Endothelial cell of umbilical vein (primary cell): ENCODE data around the gene ZDHHC11B. TPM values are rescaled to one million over a fixed set of nuclear protein-coding genes. Genes with fewer than 3 reads are reported as not detected.
"Not testable (repeated sequence)": the region's sequence is repeated elsewhere in the genome, so short reads cannot be mapped to it uniquely, and the experiment has no call there.

Experiments
- BruUV-seq: library from RNA; stranded (reverse); fragments of 400-500 nt; replicated peaks from 2 replicates; lab custom pipeline; 2021; lab: Mats Ljungman, UMichigan
- CTCF ChIA-PET: fragments of 300-600, 350-600 bp; sonication (Branson Sonifier 250); formaldehyde crosslinking; loops from one replicate; lab custom pipeline; 2021; ENCODE audit warnings: antibody characterized with exemption, inconsistent platforms; lab: Charles Lee
- POLR2A ChIA-PET: fragments of 300-600, 350-600 bp; sonication (Branson Sonifier 250); formaldehyde crosslinking; loops from one replicate; lab custom pipeline; 2021; ENCODE audit warnings: antibody characterized with exemption, inconsistent platforms; lab: Charles Lee
- DNase-seq: peaks from one replicate; pipeline ENCODE4 v3.0.0-alpha.2; 2011; ENCODE audit warnings: low read depth, low spot score
- FAIRE-seq: peaks from 2 replicates; lab custom pipeline; 2011; peaks lifted over from hg19 to GRCh38; lab: Jason Lieb, UNC
- H2AFZ ChIP-seq: 2 replicates; pipeline ENCODE4 v1.6.0; 2012; ENCODE audit warnings: low read depth, low read length, control low read depth, inconsistent platforms
- H3K27ac ChIP-seq: 2 replicates; pipeline ENCODE4 v1.5.1; 2011; ENCODE audit warnings: low read depth, mild to moderate bottlenecking, control low read depth, low read length, moderate library complexity; ENCODE audit not compliant: insufficient read depth
- H3K27me3 ChIP-seq, 2 experiments: 2 replicates each; pipeline versions ENCODE4 v1.6.0 to v1.6.1; 2011; ENCODE audit warnings: low read length in 2 of 2, mixed read lengths in 1 of 2; ENCODE audit not compliant: control insufficient read depth in 2 of 2, insufficient read depth in 2 of 2
- H3K36me3 ChIP-seq, 2 experiments: 2 replicates in 1 of 2; 3 replicates in 1 of 2; pipeline ENCODE4 v1.5.1; 2011; ENCODE audit warnings: low read length in 2 of 2, mild to moderate bottlenecking in 1 of 2, moderate library complexity in 1 of 2; ENCODE audit not compliant: control insufficient read depth in 2 of 2, insufficient read depth in 2 of 2; ENCODE audit errors: extremely low read depth in 1 of 2
- H3K4me1 ChIP-seq: 3 replicates; pipeline ENCODE4 v1.5.1; 2011; ENCODE audit warnings: mild to moderate bottlenecking, low read length; ENCODE audit not compliant: control insufficient read depth, insufficient read depth; ENCODE audit errors: extremely low read depth
- H3K4me2 ChIP-seq: 2 replicates; pipeline ENCODE4 v1.6.1; 2011; ENCODE audit warnings: low read length, control low read depth, mixed read lengths; ENCODE audit not compliant: insufficient read depth
- H3K4me3 ChIP-seq, 3 experiments: fragments of 200-600 bp in 1 of 3; sonication (generic), shearing (Covaris generic) in 1 of 3; replicated peaks in 1 of 3; 2 replicates each; pipeline ENCODE4 v1.5.1; 2011 to 2016; ENCODE audit warnings: control low read depth in 3 of 3, low read length in 3 of 3, mild to moderate bottlenecking in 2 of 3, inconsistent platforms in 1 of 3, low read depth in 1 of 3, moderate library complexity in 1 of 3; ENCODE audit not compliant: insufficient read depth in 1 of 3
- H3K79me2 ChIP-seq: 2 replicates; pipeline ENCODE4 v1.6.0; 2012; ENCODE audit warnings: low read length, inconsistent platforms; ENCODE audit not compliant: control insufficient read depth, insufficient read depth
- H3K9ac ChIP-seq: replicated peaks from 2 replicates; pipeline ENCODE3; 2011; ENCODE audit warnings: low read length, control low read depth; ENCODE audit not compliant: insufficient read depth; ENCODE audit errors: extremely low read depth
- H3K9me1 ChIP-seq: replicated peaks from 3 replicates; pipeline ENCODE4 v1.6.0; 2011; ENCODE audit warnings: mild to moderate bottlenecking, low read length; ENCODE audit not compliant: control insufficient read depth, insufficient read depth; ENCODE audit errors: extremely low read depth
- H3K9me3 ChIP-seq: replicated peaks from 2 replicates; pipeline ENCODE4 v1.5.1; 2012; ENCODE audit warnings: low read length, inconsistent platforms; ENCODE audit not compliant: control insufficient read depth, insufficient read depth
- H4K20me1 ChIP-seq: replicated peaks from 2 replicates; pipeline ENCODE3; 2011; ENCODE audit warnings: mild to moderate bottlenecking, low read length; ENCODE audit not compliant: control insufficient read depth, insufficient read depth; ENCODE audit errors: extremely low read depth
- FOS ChIP-seq: IDR thresholded peaks from 2 replicates; pipeline ENCODE4 v1.6.1; 2011; ENCODE audit warnings: mild to moderate bottlenecking, low read length, moderate library complexity, borderline replicate concordance; ENCODE audit not compliant: insufficient read depth
- GATA2 ChIP-seq: IDR thresholded peaks from 2 replicates; pipeline ENCODE4 v1.7.0; 2011; ENCODE audit warnings: low read depth, mild to moderate bottlenecking, moderate library complexity, mixed read lengths, low read length; ENCODE audit not compliant: insufficient read length, insufficient read depth
- JUN ChIP-seq: IDR thresholded peaks from 2 replicates; pipeline ENCODE4 v1.6.1; 2011; ENCODE audit warnings: borderline replicate concordance, low read depth; ENCODE audit not compliant: insufficient read length, insufficient read depth
- MYC ChIP-seq: IDR thresholded peaks from one replicate; pipeline ENCODE4 v1.6.1; 2011; ENCODE audit warnings: mild to moderate bottlenecking, low read depth, low read length
- POLR2AphosphoS5 ChIP-seq: IDR thresholded peaks from 2 replicates; pipeline ENCODE4 v1.6.1; 2012; ENCODE audit warnings: low read depth, mild to moderate bottlenecking, control low read depth, low read length, moderate library complexity; ENCODE audit not compliant: insufficient read depth
- dilution Hi-C: fragments of 300-500 bp; cut with MboI; formaldehyde crosslinking; loops from one replicate; pipeline ENCODE4 v1.15.0; 2019; ENCODE audit warnings: low sequenced_read_pairs; ENCODE audit not compliant: extremely low pct_ligation_motif_present
- intact Hi-C: fragments of 100-400 bp; cut with micrococcal nuclease; formaldehyde crosslinking; loops from one replicate; pipeline ENCODE4 v1.10.0; 2022
- polyA plus RNA-seq, 4 experiments: library from polyadenylated mRNA; depleted of rRNA in 3 of 4; stranded (reverse) in 3 of 4; unstranded in 1 of 4; fragments of >200 nt; gene quantifications; 2 replicates each; pipeline versions ENCODE4 v1.2.1 to v1.2.3, GENCODE V29; 2011 to 2012; ENCODE audit warnings: missing spikeins in 1 of 4
- total RNA-seq: library from RNA; stranded (reverse); gene quantifications from 2 replicates; pipeline ENCODE4 v1.2.3, GENCODE V29; 2021
- TF ChIP-seq, protein P1 (sequence below): IDR thresholded peaks from 2 replicates; pipeline ENCODE4 v1.6.1; 2011; ENCODE audit not compliant: insufficient read depth, insufficient read length
- TF ChIP-seq, protein P2 (sequence below), 2 donors: IDR thresholded peaks; 1 replicate in 1 of 2; 2 replicates in 1 of 2; pipeline ENCODE4 v1.5.1; 2011; ENCODE audit warnings: low read length in 2 of 2, mild to moderate bottlenecking in 2 of 2, moderate library complexity in 2 of 2, control low read depth in 1 of 2, inconsistent platforms in 1 of 2, low read depth in 1 of 2; ENCODE audit not compliant: insufficient read depth in 1 of 2; ENCODE audit errors: extremely low read depth in 1 of 2

The ZDHHC11B gene
- total and polyA plus RNA-seq, 2 donors (not counting 3 experiments of a cell fraction or from before 2014, with no cell fraction given) = not detected

DNA sequence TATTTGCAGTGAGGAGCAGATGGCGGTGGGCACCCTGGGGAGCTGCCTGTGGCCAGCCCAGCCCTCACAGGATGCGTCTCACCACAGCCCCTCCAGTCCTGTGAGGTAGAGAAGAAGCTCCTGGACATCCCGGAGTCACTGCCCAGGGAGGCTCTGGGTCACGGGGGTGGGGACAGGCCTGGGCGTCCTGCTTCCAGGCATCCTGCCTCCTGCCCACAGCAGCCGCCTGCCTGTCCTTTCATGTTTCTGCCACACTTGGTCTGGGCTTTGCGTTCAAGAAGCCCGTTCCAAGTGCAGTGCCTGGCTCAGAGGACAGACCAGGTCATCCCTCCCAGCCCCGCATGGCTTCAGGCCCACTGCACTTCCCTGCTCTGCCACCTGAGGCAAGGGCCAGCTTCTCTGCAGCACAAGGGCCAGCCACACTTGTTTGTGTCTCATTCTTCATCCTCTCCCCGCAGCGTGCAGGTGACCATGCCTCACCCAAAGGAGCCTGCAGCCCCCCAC lies 38.2 kb downstream of the ZDHHC11B start:
- BruUV-seq = no TSS peak
- no peaks in the 10 kb centered on the region for H4K20me1 ChIP-seq
- no peak overlapping the region for H3K9ac ChIP-seq
- H3K4me2 ChIP-seq = no peak overlapping the region
- dilution Hi-C loops = no loop called here
- H3K79me2 ChIP-seq = no peaks in the 10 kb centered on the region
- H3K9me1 ChIP-seq = no peaks in the 10 kb centered on the region
- no peak overlapping the region for H2AFZ ChIP-seq
- H3K36me3 ChIP-seq = no peaks in the 10 kb centered on the region
- H3K27me3 ChIP-seq = no peaks in the 10 kb centered on the region
- FAIRE-seq (no peak), DNase-seq (no peak)
- TF ChIP-seq FOS (no peak), GATA2 (no peak), JUN (no peak), POLR2AphosphoS5 (no peak), MYC (no peak)
- TF ChIP-seq, protein P1, sequence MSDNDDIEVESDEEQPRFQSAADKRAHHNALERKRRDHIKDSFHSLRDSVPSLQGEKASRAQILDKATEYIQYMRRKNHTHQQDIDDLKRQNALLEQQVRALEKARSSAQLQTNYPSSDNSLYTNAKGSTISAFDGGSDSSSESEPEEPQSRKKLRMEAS = no peak
- TF ChIP-seq, protein P2, sequence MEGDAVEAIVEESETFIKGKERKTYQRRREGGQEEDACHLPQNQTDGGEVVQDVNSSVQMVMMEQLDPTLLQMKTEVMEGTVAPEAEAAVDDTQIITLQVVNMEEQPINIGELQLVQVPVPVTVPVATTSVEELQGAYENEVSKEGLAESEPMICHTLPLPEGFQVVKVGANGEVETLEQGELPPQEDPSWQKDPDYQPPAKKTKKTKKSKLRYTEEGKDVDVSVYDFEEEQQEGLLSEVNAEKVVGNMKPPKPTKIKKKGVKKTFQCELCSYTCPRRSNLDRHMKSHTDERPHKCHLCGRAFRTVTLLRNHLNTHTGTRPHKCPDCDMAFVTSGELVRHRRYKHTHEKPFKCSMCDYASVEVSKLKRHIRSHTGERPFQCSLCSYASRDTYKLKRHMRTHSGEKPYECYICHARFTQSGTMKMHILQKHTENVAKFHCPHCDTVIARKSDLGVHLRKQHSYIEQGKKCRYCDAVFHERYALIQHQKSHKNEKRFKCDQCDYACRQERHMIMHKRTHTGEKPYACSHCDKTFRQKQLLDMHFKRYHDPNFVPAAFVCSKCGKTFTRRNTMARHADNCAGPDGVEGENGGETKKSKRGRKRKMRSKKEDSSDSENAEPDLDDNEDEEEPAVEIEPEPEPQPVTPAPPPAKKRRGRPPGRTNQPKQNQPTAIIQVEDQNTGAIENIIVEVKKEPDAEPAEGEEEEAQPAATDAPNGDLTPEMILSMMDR (IDR thresholded peaks at IDR 0.05; ENCODE audit: extremely low read depth in 1 of 2, insufficient read depth in 1 of 2, low read depth in 1 of 2, low read length in 2 of 2) = no peak
- H3K9me3 ChIP-seq = no peaks in the 10 kb centered on the region
- ChIA-PET POLR2A (no interaction called here), CTCF (no interaction called here)
- H3K27ac ChIP-seq = no peak overlapping the region
- no peak overlapping the region for H3K4me3 ChIP-seq
- intact Hi-C loops = no loop called here
- no peaks in the 10 kb centered on the region for H3K4me1 ChIP-seq

DNA sequence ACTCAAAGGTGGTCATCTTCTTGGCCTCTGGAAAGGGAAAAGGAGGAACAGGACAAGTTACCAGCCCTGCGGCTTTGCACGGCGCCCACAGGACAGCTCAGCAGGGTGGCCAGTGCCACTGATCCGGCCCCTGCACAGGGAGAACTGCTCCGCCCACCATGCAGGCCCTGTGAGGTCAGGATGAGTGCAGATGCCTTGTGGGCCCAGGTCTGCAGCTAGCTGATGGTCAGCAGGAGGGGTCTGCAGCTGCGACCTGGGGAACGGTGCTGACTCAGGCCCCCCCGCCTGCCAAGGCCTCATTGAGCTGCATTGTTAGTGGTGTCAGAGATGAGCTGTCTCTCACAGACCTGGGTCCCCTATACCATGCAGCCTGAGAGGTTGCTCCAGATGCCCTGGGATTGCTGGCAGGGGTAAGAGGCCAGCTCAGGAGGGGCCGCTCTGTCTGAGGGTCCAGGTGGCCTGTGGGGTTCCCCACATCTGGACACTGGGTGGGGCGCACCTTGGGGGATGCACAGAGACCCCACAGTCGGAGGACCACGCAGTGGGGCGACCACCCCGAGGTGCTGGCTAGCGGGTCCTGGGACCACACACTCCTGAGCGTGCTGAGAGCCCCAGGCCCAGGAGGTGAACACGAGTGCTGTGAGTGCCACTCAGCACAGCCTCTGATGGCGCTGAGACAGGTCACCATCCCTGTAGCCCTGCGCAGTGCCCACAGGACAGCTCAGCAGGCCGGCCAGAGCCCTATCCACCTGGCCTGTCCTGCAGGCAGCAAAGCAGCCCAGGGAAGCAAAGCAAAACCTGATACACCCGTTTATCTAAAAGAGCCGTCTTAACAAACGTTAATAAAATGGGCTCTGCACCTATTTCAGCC lies 39.0 kb downstream of the ZDHHC11B start:
- FAIRE-seq, CTCF ChIA-PET, H3K36me3 ChIP-seq, H3K4me2 ChIP-seq, H3K9ac ChIP-seq, H3K4me1 ChIP-seq, H3K9me1 ChIP-seq, H3K9me3 ChIP-seq, POLR2A ChIA-PET, H4K20me1 ChIP-seq, BruUV-seq, H3K27me3 ChIP-seq, dilution Hi-C loops, H3K79me2 ChIP-seq, H2AFZ ChIP-seq, H3K27ac ChIP-seq, DNase-seq, intact Hi-C loops, H3K4me3 ChIP-seq: not testable (repeated sequence)
